ENCODE measurements around the gene NLRC5. TPM values are rescaled to one million over a fixed set of nuclear protein-coding genes. Genes with fewer than 3 reads are reported as not detected.

The NLRC5 gene
- total and polyA plus RNA-seq, 2 donors (not counting 3 experiments of a cell fraction or from before 2014, with no cell fraction given), result 7.4 to 26.3 TPM

DNA sequence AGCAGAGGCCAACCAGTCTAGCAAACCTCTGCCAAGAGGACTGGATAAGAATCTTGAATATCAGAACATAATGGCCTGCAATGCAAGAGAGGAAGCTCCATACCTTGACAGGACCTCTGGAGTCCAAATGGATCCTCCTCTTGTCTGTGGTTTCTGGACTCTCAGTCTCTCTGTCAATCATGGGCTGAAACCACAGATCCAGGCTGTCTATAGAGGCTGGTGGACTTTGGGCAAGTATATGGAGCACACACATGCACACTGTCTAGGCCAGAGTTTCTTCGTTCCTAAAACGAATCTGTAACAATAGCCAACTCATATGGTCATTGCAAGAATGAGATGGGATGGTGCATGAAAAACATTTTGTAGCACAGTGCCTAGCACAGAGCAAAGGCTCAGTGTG, 37.7 kb downstream of the NLRC5 start:
- H3K27me3 ChIP-seq (ENCODE audit: control insufficient read depth in 2 of 2, insufficient read depth in 2 of 2, low read length in 2 of 2), result no peaks in the 10 kb centered on the region
- no peak overlapping the region for H3K4me2 ChIP-seq (ENCODE audit: insufficient read depth, low read length)
- DNase-seq (ENCODE audit: low read depth, low spot score) (no peak), FAIRE-seq (no peak)
- no peak overlapping the region for H3K4me3 ChIP-seq (replicated peaks in 1 of 3; ENCODE audit: insufficient read depth in 1 of 3, low read depth in 1 of 3, low read length in 3 of 3)
- no peak overlapping the region for H3K9ac ChIP-seq (replicated peaks; ENCODE audit: extremely low read depth, insufficient read depth, low read length)
- H2AFZ ChIP-seq (ENCODE audit: low read depth, low read length), result no peak overlapping the region
- intact Hi-C loops (cut with micrococcal nuclease) (no loop called here), dilution Hi-C loops (cut with MboI; ENCODE audit: extremely low pct_ligation_motif_present, low sequenced_read_pairs) (no loop called here)
- no peaks in the 10 kb centered on the region for H3K79me2 ChIP-seq (ENCODE audit: control insufficient read depth, insufficient read depth, low read length)
- H3K27ac ChIP-seq (ENCODE audit: insufficient read depth, low read depth, low read length), result no peak overlapping the region
- H3K9me1 ChIP-seq (replicated peaks; ENCODE audit: control insufficient read depth, extremely low read depth, insufficient read depth, low read length), result no peaks in the 10 kb centered on the region
- no peaks in the 10 kb centered on the region for H3K4me1 ChIP-seq (ENCODE audit: control insufficient read depth, extremely low read depth, insufficient read depth, low read length)
- no peaks in the 10 kb centered on the region for H3K9me3 ChIP-seq (replicated peaks; ENCODE audit: control insufficient read depth, insufficient read depth, low read length)
- no peaks in the 10 kb centered on the region for H4K20me1 ChIP-seq (replicated peaks; ENCODE audit: control insufficient read depth, extremely low read depth, insufficient read depth, low read length)
- CTCF ChIA-PET, result interaction anchor here (0.9 to 1.2 kb wide), 2 partner anchors 11 to 57 kb away, joined by 3 to 4 read pairs; no protein-coding TSS in a partner anchor
- POLR2A ChIA-PET, result no interaction called here
- H3K36me3 ChIP-seq (ENCODE audit: control insufficient read depth in 2 of 2, extremely low read depth in 1 of 2, insufficient read depth in 2 of 2, low read length in 2 of 2), result no peaks in the 10 kb centered on the region
- BruUV-seq (replicated peaks), result no TSS peak
- TF ChIP-seq JUN (IDR thresholded peaks at IDR 0.05; ENCODE audit: borderline replicate concordance, insufficient read depth, insufficient read length, low read depth), result no peak
- TF ChIP-seq GATA2 (IDR thresholded peaks at IDR 0.05; ENCODE audit: insufficient read depth, insufficient read length, low read depth, low read length), result no peak
- no peak for TF ChIP-seq FOS (IDR thresholded peaks at IDR 0.05; ENCODE audit: borderline replicate concordance, insufficient read depth, low read length)
- TF ChIP-seq, protein P1, sequence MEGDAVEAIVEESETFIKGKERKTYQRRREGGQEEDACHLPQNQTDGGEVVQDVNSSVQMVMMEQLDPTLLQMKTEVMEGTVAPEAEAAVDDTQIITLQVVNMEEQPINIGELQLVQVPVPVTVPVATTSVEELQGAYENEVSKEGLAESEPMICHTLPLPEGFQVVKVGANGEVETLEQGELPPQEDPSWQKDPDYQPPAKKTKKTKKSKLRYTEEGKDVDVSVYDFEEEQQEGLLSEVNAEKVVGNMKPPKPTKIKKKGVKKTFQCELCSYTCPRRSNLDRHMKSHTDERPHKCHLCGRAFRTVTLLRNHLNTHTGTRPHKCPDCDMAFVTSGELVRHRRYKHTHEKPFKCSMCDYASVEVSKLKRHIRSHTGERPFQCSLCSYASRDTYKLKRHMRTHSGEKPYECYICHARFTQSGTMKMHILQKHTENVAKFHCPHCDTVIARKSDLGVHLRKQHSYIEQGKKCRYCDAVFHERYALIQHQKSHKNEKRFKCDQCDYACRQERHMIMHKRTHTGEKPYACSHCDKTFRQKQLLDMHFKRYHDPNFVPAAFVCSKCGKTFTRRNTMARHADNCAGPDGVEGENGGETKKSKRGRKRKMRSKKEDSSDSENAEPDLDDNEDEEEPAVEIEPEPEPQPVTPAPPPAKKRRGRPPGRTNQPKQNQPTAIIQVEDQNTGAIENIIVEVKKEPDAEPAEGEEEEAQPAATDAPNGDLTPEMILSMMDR (IDR thresholded peaks at IDR 0.05; ENCODE audit: extremely low read depth in 1 of 2, insufficient read depth in 1 of 2, low read depth in 1 of 2, low read length in 2 of 2), result no peak
- TF ChIP-seq, protein P2, sequence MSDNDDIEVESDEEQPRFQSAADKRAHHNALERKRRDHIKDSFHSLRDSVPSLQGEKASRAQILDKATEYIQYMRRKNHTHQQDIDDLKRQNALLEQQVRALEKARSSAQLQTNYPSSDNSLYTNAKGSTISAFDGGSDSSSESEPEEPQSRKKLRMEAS (IDR thresholded peaks at IDR 0.05; ENCODE audit: insufficient read depth, insufficient read length), result no peak
- TF ChIP-seq EZH2 (IDR thresholded peaks at IDR 0.05; ENCODE audit: borderline replicate concordance, low read depth, low read length, severe bottlenecking), result no peak
- TF ChIP-seq MYC (IDR thresholded peaks at IDR 0.05; ENCODE audit: low read depth, low read length), result no peak
- TF ChIP-seq POLR2AphosphoS5 (IDR thresholded peaks at IDR 0.05; ENCODE audit: insufficient read depth, low read depth, low read length), result no peak
- no peak for TF ChIP-seq POLR2A (IDR thresholded peaks at IDR 0.05; ENCODE audit: low read depth, low read length)

Data from endothelial cell of umbilical vein (primary cell).